GM12878 (cell line): ENCODE measurements around the gene MMP15. TPM values are rescaled to one million over a fixed set of nuclear protein-coding genes. Genes with fewer than 3 reads are reported as not detected.

Source experiments
- ATAC-seq: fragments of 200-7000 bp; cut with Tn5 transposase; 3 replicates; pipeline ENCODE4 v1.9.1; 2020; ENCODE audit warnings: mild to moderate bottlenecking, moderate library complexity
- Bru-seq: library from RNA; stranded (reverse); fragments of 400-500 nt; gene quantifications from one replicate; lab custom pipeline; 2021; lab: Mats Ljungman, UMichigan
- BruChase-seq, 2 experiments: library from RNA; stranded (reverse); fragments of 400-500 nt; gene quantifications; one replicate each; lab custom pipeline; 2021; lab: Mats Ljungman, UMichigan
- BruUV-seq: library from RNA; stranded (reverse); fragments of 400-500 nt; replicated peaks from 2 replicates; lab custom pipeline; 2021; lab: Mats Ljungman, UMichigan
- CTCF ChIA-PET: fragments of 300-600 bp; sonication (Branson Sonifier 250); formaldehyde crosslinking; extraction: SDS; loops from one replicate; lab custom pipeline; 2021; ENCODE audit warnings: inconsistent platforms; lab: Yijun Ruan, JAX
- POLR2A ChIA-PET: fragments of 350-600 bp; formaldehyde crosslinking; extraction: SDS; loops from one replicate; lab custom pipeline; 2021; ENCODE audit warnings: inconsistent platforms; lab: Charles Lee
- RAD21 ChIA-PET: fragments of 300-600 bp; sonication (Branson Sonifier 250); formaldehyde crosslinking; loops from one replicate; lab custom pipeline; 2023; ENCODE audit warnings: antibody characterized with exemption; ENCODE audit not compliant: unreplicated experiment; lab: Charles Lee
- SMC1A ChIA-PET: fragments of 300-600 bp; sonication (Branson Sonifier 250); formaldehyde crosslinking; loops from one replicate; lab custom pipeline; 2023; ENCODE audit not compliant: unreplicated experiment, uncharacterized antibody; lab: Charles Lee
- DNase-seq: peaks from one replicate; pipeline ENCODE4 v3.0.0-alpha.2; 2011; ENCODE audit warnings: low read depth, low spot score
- FAIRE-seq: peaks from 3 replicates; lab custom pipeline; 2011; peaks lifted over from hg19 to GRCh38; lab: Jason Lieb, UNC
- H2AFZ ChIP-seq: 2 replicates; pipeline ENCODE4 v1.6.0; 2011; ENCODE audit warnings: low read depth, low read length, control low read depth; ENCODE audit not compliant: control insufficient read depth
- H3K27ac ChIP-seq: 2 replicates; pipeline ENCODE4 v1.5.1; 2011; ENCODE audit warnings: control low read depth; ENCODE audit not compliant: control insufficient read depth, insufficient read depth
- H3K27me3 ChIP-seq, 2 experiments: replicated peaks in 1 of 2; 2 replicates each; pipeline versions ENCODE4 v1.6.0 to v1.6.1; 2011; ENCODE audit warnings: low read length in 1 of 2; ENCODE audit not compliant: control insufficient read depth in 2 of 2, insufficient read depth in 2 of 2
- H3K36me3 ChIP-seq, 2 experiments: 2 replicates each; pipeline ENCODE4 v1.5.1; 2011; ENCODE audit warnings: low read length in 1 of 2; ENCODE audit not compliant: control insufficient read depth in 2 of 2, insufficient read depth in 2 of 2
- H3K4me1 ChIP-seq: 2 replicates; pipeline ENCODE4 v1.6.1; 2011; ENCODE audit warnings: mild to moderate bottlenecking, low read length, moderate library complexity, mixed read lengths; ENCODE audit not compliant: control insufficient read depth, insufficient read depth
- H3K4me2 ChIP-seq: 2 replicates; pipeline ENCODE4 v1.6.0; 2011; ENCODE audit warnings: control low read depth; ENCODE audit not compliant: control insufficient read depth, insufficient read depth
- H3K4me3 ChIP-seq: fragments of 200-600 bp; sonication (generic); 2 replicates; pipeline ENCODE4 v1.5.1; 2016
- H3K79me2 ChIP-seq: 2 replicates; pipeline ENCODE4 v1.6.0; 2011; ENCODE audit warnings: low read length; ENCODE audit not compliant: control insufficient read depth, insufficient read depth
- H3K9ac ChIP-seq: 2 replicates; pipeline ENCODE4 v1.8.0; 2011; ENCODE audit warnings: low read length, control low read depth, mixed read lengths; ENCODE audit not compliant: control insufficient read depth, insufficient read depth
- H3K9me3 ChIP-seq: replicated peaks from 3 replicates; pipeline ENCODE4 v1.5.1; 2011; ENCODE audit warnings: mild to moderate bottlenecking, low read length; ENCODE audit not compliant: control insufficient read depth, insufficient read depth
- H4K20me1 ChIP-seq: 2 replicates; pipeline ENCODE4 v1.6.0; 2011; ENCODE audit not compliant: control insufficient read depth, insufficient read depth
- BHLHE40 ChIP-seq, 2 experiments: fragments of 450-650 bp in 1 of 2; IDR thresholded peaks; 2 replicates each; pipeline ENCODE4 v1.6.1; 2011 to 2017; ENCODE audit warnings: low read depth in 2 of 2, borderline replicate concordance in 1 of 2, improper control_type of control experiment in 1 of 2, low read length in 1 of 2, mild to moderate bottlenecking in 1 of 2
- CREM ChIP-seq: IDR thresholded peaks from 2 replicates; pipeline ENCODE4 v1.6.1; 2014; ENCODE audit warnings: antibody characterized with exemption, low read depth
- EGR1 ChIP-seq, 2 experiments: IDR thresholded peaks; 1 replicate in 1 of 2; 2 replicates in 1 of 2; pipeline ENCODE4 v1.6.1; 2011 to 2012; ENCODE audit warnings: low read depth in 2 of 2, low read length in 2 of 2, borderline replicate concordance in 1 of 2, mild to moderate bottlenecking in 1 of 2, moderate library complexity in 1 of 2
- IKZF2 ChIP-seq, 2 experiments: fragments of 450-650 bp; IDR thresholded peaks; 2 replicates each; pipeline ENCODE4 v1.6.1; 2017; ENCODE audit warnings: mild to moderate bottlenecking in 2 of 2, moderate library complexity in 2 of 2
- JUNB ChIP-seq: IDR thresholded peaks from 2 replicates; pipeline ENCODE4 v1.6.1; 2016; ENCODE audit warnings: antibody characterized with exemption, mild to moderate bottlenecking
- LARP7 ChIP-seq: fragments of 450-650 bp; IDR thresholded peaks from 2 replicates; pipeline ENCODE4 v1.6.1; 2017; ENCODE audit warnings: mild to moderate bottlenecking
- MXI1 ChIP-seq: fragments of 150-350 bp; IDR thresholded peaks from 2 replicates; pipeline ENCODE4 v1.6.1; 2011; ENCODE audit warnings: low read depth, mild to moderate bottlenecking, inconsistent platforms, low read length, improper control_type of control experiment
- NR2F1 ChIP-seq: fragments of 450-650 bp; conservative IDR thresholded peaks from 2 replicates; pipeline ENCODE4 v1.6.1; 2017; ENCODE audit warnings: mild to moderate bottlenecking
- PAX8 ChIP-seq: fragments of 450-650 bp; IDR thresholded peaks from 2 replicates; pipeline ENCODE4 v1.6.1; 2017; ENCODE audit warnings: mild to moderate bottlenecking, moderate library complexity
- SMAD5 ChIP-seq: IDR thresholded peaks from 2 replicates; pipeline ENCODE4 v1.6.1; 2016; ENCODE audit warnings: antibody characterized with exemption, low read depth
- SPI1 ChIP-seq: IDR thresholded peaks from 2 replicates; pipeline ENCODE4 v1.6.1; 2011; ENCODE audit warnings: low read depth, mild to moderate bottlenecking, low read length, moderate library complexity, borderline replicate concordance; ENCODE audit not compliant: insufficient read depth
- SREBF2 ChIP-seq: IDR thresholded peaks from 2 replicates; pipeline ENCODE4 v1.6.1; 2012; ENCODE audit warnings: mild to moderate bottlenecking, low read length
- STAT3 ChIP-seq: IDR thresholded peaks from 2 replicates; pipeline ENCODE4 v1.6.1; 2011; ENCODE audit warnings: low read depth, low read length, improper control_type of control experiment
- ZNF217 ChIP-seq: fragments of 450-650 bp; IDR thresholded peaks from 2 replicates; pipeline ENCODE4 v1.6.1; 2017; ENCODE audit warnings: antibody characterized with exemption, mild to moderate bottlenecking
- ZNF274 ChIP-seq: IDR thresholded peaks from one replicate; pipeline ENCODE4 v1.8.0; 2011; ENCODE audit not compliant: insufficient read length, insufficient read depth
- WGBS: methylation state at CpG from one replicate; pipeline ENCODE4 v1.1.6; 2016; ENCODE audit warnings: low lambda C conversion rate; ENCODE audit not compliant: insufficient replicate concordance, insufficient coverage; ENCODE audit errors: missing lambda C conversion rate; 5-methylcytosine and 5-hydroxymethylcytosine counted together
- in situ Hi-C: fragments of 300-500 bp; cut with MboI; formaldehyde crosslinking; loops from 9 replicates; pipeline ENCODE4 v1.14.3; 2018; ENCODE audit warnings: mixed read lengths
- intact Hi-C: fragments of 100-400 bp; cut with micrococcal nuclease; formaldehyde crosslinking; loops from one replicate; pipeline ENCODE4 v1.14.2; 2022; ENCODE audit not compliant: unreplicated experiment
- long read RNA-seq, 2 experiments: library from polyadenylated mRNA; unstranded; transcript quantifications; one replicate each; pipeline ENCODE4 v2.0.0, GENCODE V29; 2019 to 2020
- polyA minus RNA-seq, 3 experiments: library from RNA; depleted of rRNA, polyadenylated mRNA; stranded (reverse); fragments of >200 nt; gene quantifications; 2 replicates each; pipeline ENCODE4 v1.2.3, GENCODE V29; 2011
- polyA plus RNA-seq, 11 experiments: library from polyadenylated mRNA; depleted of rRNA in 4 of 11; unstranded in 6 of 11; stranded (reverse) in 5 of 11; fragments of >200 nt; fragmentation: Nextera tagmentation in 4 of 11; fragmentation: Illumina TruSeq in 1 of 11; extraction: Ambion mirVana in 4 of 11; extraction: Trizol in 1 of 11; gene quantifications; 1 replicate in 1 of 11; 2 replicates in 10 of 11; pipeline versions ENCODE4 v1.2.1 to v1.2.3, GENCODE V29; 2011 to 2016; ENCODE audit warnings: inconsistent platforms in 2 of 11, missing spikeins in 2 of 11, low read depth in 1 of 11
- total RNA-seq, 4 experiments: library from RNA; depleted of rRNA in 3 of 4; stranded (reverse); fragments of >200 nt in 3 of 4; fragmentation: Illumina TruSeq in 1 of 4; extraction: Trizol in 1 of 4; gene quantifications; 2 replicates each; pipeline versions ENCODE4 v1.2.1 to v1.2.3, GENCODE V29; 2013 to 2021
- TF ChIP-seq, protein P1 (sequence below): fragments of 450-650 bp; formaldehyde crosslinking; IDR thresholded peaks from 2 replicates; pipeline ENCODE4 v1.4.0; 2020; ENCODE audit warnings: mild to moderate bottlenecking, moderate library complexity

MMP15 gene
- total RNA-seq (2013; cell fraction: nucleolus; rRNA removed) = 0.24 and 0.40 TPM in 2 replicates
- total RNA-seq (2014; rRNA removed) (not detected in 2 replicates), total RNA-seq (2014; rRNA removed; fragmentation: Illumina TruSeq; extraction: Trizol) (not detected in 2 replicates), total RNA-seq (2021) (0.13 and 0.56 TPM in 2 replicates), polyA plus RNA-seq (2011; rRNA removed) (not detected in 2 replicates), polyA plus RNA-seq (2014; fragmentation: Illumina TruSeq; extraction: Trizol) (not detected in 2 replicates), polyA plus RNA-seq (2014; fragmentation: Nextera tagmentation; extraction: Ambion mirVana) (not detected), polyA plus RNA-seq (2014; rRNA removed) (0.10 TPM in 1 of 2 replicates, not detected in the other), polyA plus RNA-seq (2016; fragmentation: Nextera tagmentation; extraction: Ambion mirVana) (under 1 TPM in 1 of 2 experiments, not detected in 1; 0.08 TPM), polyA minus RNA-seq (2011; rRNA and poly(A)+ RNA removed) (not detected in 2 replicates), Bru-seq, nascent RNA (percentile 17 among the genes with signal in this experiment), BruChase-seq, experiment 1, labeled RNA remaining after a 6-hour chase (percentile 11 among the genes with signal in this experiment), BruChase-seq, experiment 2, labeled RNA remaining after a 2-hour chase (percentile 15 among the genes with signal in this experiment)
- not detected for polyA plus RNA-seq (2011; ENCODE audit: low read depth)
- 0.02 and 0.04 TPM in 2 replicates for polyA plus RNA-seq (2011; cell fraction: cytosol; rRNA removed)
- not detected in 2 replicates for polyA plus RNA-seq (2011; cell fraction: nucleus; rRNA removed)
- polyA plus RNA-seq (2012) = 0.10 TPM in 1 of 2 replicates, not detected in the other
- 0.62 and 0.67 TPM in 2 replicates for polyA minus RNA-seq (2011; cell fraction: cytosol; rRNA and poly(A)+ RNA removed)
- 0.10 TPM in 1 of 2 replicates, not detected in the other for polyA minus RNA-seq (2011; cell fraction: nucleus; rRNA and poly(A)+ RNA removed)
- long read RNA-seq, experiment 1 = 0 reads
- long read RNA-seq, experiment 2 = 0 reads

GRCh38 chr16:58025351-58026138, at the start of gene MMP15:
TSS of gene MMP15 (plus strand) at chr16:58025754. CDS start at chr16:58026351, 597 bp downstream.
- Histone ChIP-seq H3K79me2 (no peaks in the 10 kb centered on the region), H4K20me1 (no peaks in the 10 kb centered on the region), H3K4me1 (no peaks in the 10 kb centered on the region; the same call in 1 of the 2 replicates), H3K27ac (no peak within 1 kb of the TSS), H3K9me3 (no peaks in the 10 kb centered on the region), H2AFZ (peak within 1 kb of the TSS; percentile 77), H3K4me3 (peak within 1 kb of the TSS; percentile 67), H3K36me3 (no peaks in the 10 kb centered on the region), H3K4me2 (peak within 1 kb of the TSS; percentile 85), H3K9ac (peak within 1 kb of the TSS; percentile 7; the same call in 1 of the 2 replicates), H3K27me3 (peaks cover 11 to 13% of the 10 kb centered on the region in 2 experiments)
- RAD21 ChIA-PET = interaction anchor here (1.0 to 3.8 kb wide), 3 partner anchors 85 to 102 kb away, joined by 3 to 27 read pairs (median 4); no protein-coding TSS in a partner anchor
- CTCF ChIA-PET = interaction anchor here (0.7 to 3.0 kb wide), 6 partner anchors 83 to 281 kb away, joined by 3 to 21 read pairs (median 4); no protein-coding TSS in a partner anchor
- in situ Hi-C loops (no loop called here), intact Hi-C loops (loop anchor here (2.0 to 10.0 kb wide), 2 partner anchors 103 to 169 kb away; partner anchors contain the start of genes CFAP20 and CSNK2A2)
- SMC1A ChIA-PET = interaction anchor here (1.1 kb wide), 1 partner anchor 96 kb away, joined by 4 read pairs; no protein-coding TSS in a partner anchor
- no peak for FAIRE-seq
- WGBS = under 1% methylated on average over 62 of the region's 90 CpGs
- POLR2A ChIA-PET = no interaction called here
- DNase-seq = no peak
- BruUV-seq = no TSS peak
- ATAC-seq = peak; percentile 80
- TF ChIP-seq NR2F1 = peak; percentile 85
- TF ChIP-seq CREM = no peak
- no peak for TF ChIP-seq SPI1
- TF ChIP-seq, protein P1, sequence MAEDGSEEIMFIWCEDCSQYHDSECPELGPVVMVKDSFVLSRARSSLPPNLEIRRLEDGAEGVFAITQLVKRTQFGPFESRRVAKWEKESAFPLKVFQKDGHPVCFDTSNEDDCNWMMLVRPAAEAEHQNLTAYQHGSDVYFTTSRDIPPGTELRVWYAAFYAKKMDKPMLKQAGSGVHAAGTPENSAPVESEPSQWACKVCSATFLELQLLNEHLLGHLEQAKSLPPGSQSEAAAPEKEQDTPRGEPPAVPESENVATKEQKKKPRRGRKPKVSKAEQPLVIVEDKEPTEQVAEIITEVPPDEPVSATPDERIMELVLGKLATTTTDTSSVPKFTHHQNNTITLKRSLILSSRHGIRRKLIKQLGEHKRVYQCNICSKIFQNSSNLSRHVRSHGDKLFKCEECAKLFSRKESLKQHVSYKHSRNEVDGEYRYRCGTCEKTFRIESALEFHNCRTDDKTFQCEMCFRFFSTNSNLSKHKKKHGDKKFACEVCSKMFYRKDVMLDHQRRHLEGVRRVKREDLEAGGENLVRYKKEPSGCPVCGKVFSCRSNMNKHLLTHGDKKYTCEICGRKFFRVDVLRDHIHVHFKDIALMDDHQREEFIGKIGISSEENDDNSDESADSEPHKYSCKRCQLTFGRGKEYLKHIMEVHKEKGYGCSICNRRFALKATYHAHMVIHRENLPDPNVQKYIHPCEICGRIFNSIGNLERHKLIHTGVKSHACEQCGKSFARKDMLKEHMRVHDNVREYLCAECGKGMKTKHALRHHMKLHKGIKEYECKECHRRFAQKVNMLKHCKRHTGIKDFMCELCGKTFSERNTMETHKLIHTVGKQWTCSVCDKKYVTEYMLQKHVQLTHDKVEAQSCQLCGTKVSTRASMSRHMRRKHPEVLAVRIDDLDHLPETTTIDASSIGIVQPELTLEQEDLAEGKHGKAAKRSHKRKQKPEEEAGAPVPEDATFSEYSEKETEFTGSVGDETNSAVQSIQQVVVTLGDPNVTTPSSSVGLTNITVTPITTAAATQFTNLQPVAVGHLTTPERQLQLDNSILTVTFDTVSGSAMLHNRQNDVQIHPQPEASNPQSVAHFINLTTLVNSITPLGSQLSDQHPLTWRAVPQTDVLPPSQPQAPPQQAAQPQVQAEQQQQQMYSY = no peak
- TF ChIP-seq JUNB = no peak
- no peak for TF ChIP-seq EGR1 (IDR thresholded peaks at IDR 0.05; ENCODE audit: borderline replicate concordance in 1 of 2, low read depth in 2 of 2, low read length in 2 of 2)
- TF ChIP-seq MXI1 = no peak
- no peak for TF ChIP-seq ZNF217
- no peak for TF ChIP-seq IKZF2 (IDR thresholded peaks at IDR 0.05)
- no peak for TF ChIP-seq PAX8
- no peak for TF ChIP-seq ZNF274
- TF ChIP-seq SMAD5 = no peak
- TF ChIP-seq LARP7 = peak; percentile 70
- TF ChIP-seq STAT3 = no peak
- TF ChIP-seq BHLHE40 (IDR thresholded peaks at IDR 0.05; ENCODE audit: borderline replicate concordance in 1 of 2, low read depth in 2 of 2, low read length in 1 of 2) = peak in 1 of 2 experiments; percentile 29; a peak in 1 of 4 replicates
- TF ChIP-seq SREBF2 = no peak
